Osteocyte (in vitro differentiated cells): ENCODE data around the gene NCOA5. TPM values are rescaled to one million over a fixed set of nuclear protein-coding genes. Genes with fewer than 3 reads are reported as not detected.
"Not testable (repeated sequence)": the region's sequence is repeated elsewhere in the genome, so short reads cannot be mapped to it uniquely, and the experiment has no call there.

Experiments
- DNase-seq: peaks from one replicate; pipeline ENCODE4 v3.0.0; 2021; ENCODE audit warnings: mixed read lengths; ENCODE audit not compliant: unreplicated experiment; ENCODE audit errors: extremely low spot score
- H3K27ac Mint-ChIP-seq: one replicate; pipeline ENCODE4 v1.8.0; 2021; ENCODE audit warnings: mild to moderate bottlenecking, mixed read lengths; ENCODE audit not compliant: unreplicated experiment
- H3K27me3 Mint-ChIP-seq: one replicate; pipeline ENCODE4 v1.8.0; 2021; ENCODE audit warnings: mixed read lengths; ENCODE audit not compliant: unreplicated experiment
- H3K36me3 Mint-ChIP-seq: one replicate; pipeline ENCODE4 v1.8.0; 2021; ENCODE audit warnings: mixed read lengths; ENCODE audit not compliant: unreplicated experiment
- H3K4me1 Mint-ChIP-seq: one replicate; pipeline ENCODE4 v1.8.0; 2021; ENCODE audit warnings: mixed read lengths; ENCODE audit not compliant: unreplicated experiment
- H3K4me3 Mint-ChIP-seq: one replicate; pipeline ENCODE4 v1.8.0; 2021; ENCODE audit warnings: mild to moderate bottlenecking, moderate library complexity, mixed read lengths; ENCODE audit not compliant: unreplicated experiment
- H3K9me3 Mint-ChIP-seq: one replicate; pipeline ENCODE4 v1.8.0; 2021; ENCODE audit warnings: mixed read lengths; ENCODE audit not compliant: unreplicated experiment
- total RNA-seq: library from RNA; stranded (reverse); gene quantifications from 2 replicates; pipeline ENCODE4 v1.2.1, GENCODE V29; 2021
- TF ChIP-seq, protein P1 (sequence below): fragments of 200-600 bp; sonication (generic); IDR thresholded peaks from 2 replicates; pipeline ENCODE4 v1.5.0; 2021; ENCODE audit warnings: antibody characterized with exemption, mild to moderate bottlenecking, moderate library complexity

The NCOA5 gene
- total RNA-seq, 1 donor from 2014 or later = 39.0 TPM

DNA sequence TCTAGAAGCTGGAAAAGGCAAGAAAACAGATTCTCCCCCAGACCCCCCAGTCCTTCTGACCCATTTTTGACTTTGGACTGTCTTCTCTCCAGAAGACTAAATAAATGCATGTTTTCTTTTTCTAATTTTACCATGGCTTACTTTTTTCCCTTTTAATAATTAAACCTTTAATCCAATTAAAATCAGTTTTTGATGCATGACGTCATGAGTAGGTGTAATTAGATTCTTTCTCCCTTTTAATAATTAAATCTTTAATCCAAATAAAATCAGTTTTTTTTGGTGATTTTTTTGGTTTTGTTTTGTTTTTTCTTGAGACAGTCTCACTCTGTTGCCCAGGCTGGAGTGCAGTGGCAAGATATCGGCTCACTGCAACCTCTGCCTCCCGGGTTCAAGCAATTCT is 13.2 kb upstream of the NCOA5 start:
- Mint-ChIP-seq H3K4me3 (no peak overlapping the region), H3K27me3 (peaks cover 49% of the 10 kb centered on the region), H3K36me3 (no peaks in the 10 kb centered on the region), H3K9me3 (no peaks in the 10 kb centered on the region), H3K4me1 (no peaks in the 10 kb centered on the region), H3K27ac (no peak overlapping the region)
- TF ChIP-seq, protein P1, sequence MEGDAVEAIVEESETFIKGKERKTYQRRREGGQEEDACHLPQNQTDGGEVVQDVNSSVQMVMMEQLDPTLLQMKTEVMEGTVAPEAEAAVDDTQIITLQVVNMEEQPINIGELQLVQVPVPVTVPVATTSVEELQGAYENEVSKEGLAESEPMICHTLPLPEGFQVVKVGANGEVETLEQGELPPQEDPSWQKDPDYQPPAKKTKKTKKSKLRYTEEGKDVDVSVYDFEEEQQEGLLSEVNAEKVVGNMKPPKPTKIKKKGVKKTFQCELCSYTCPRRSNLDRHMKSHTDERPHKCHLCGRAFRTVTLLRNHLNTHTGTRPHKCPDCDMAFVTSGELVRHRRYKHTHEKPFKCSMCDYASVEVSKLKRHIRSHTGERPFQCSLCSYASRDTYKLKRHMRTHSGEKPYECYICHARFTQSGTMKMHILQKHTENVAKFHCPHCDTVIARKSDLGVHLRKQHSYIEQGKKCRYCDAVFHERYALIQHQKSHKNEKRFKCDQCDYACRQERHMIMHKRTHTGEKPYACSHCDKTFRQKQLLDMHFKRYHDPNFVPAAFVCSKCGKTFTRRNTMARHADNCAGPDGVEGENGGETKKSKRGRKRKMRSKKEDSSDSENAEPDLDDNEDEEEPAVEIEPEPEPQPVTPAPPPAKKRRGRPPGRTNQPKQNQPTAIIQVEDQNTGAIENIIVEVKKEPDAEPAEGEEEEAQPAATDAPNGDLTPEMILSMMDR = no peak
- DNase-seq = no peak

DNA sequence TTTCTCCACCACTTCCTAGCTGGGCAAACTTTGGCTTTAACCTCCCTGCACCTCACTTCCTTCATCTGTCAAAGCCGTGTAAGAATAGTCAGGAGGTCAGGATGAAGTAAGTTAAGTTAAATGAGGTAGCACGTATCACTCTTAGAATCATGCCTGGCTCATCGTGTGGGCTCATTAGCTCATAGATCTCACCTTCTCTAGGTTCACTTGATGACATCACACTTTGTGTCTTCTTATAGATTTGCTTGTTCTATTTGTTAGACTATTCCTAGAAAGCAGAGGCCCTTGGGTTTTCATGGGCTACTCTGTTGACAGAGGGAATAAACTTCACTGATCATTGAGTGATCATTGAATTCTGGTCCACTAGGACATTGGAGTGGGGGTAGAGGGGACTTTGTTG is 12.2 kb upstream of the NCOA5 start:
- Mint-ChIP-seq H3K4me3 (no peak overlapping the region), H3K27ac (no peak overlapping the region), H3K9me3 (no peaks in the 10 kb centered on the region), H3K27me3 (peaks cover 48% of the 10 kb centered on the region), H3K36me3 (no peaks in the 10 kb centered on the region), H3K4me1 (no peaks in the 10 kb centered on the region)
- TF ChIP-seq, protein P1 = no peak
- DNase-seq = no peak

DNA sequence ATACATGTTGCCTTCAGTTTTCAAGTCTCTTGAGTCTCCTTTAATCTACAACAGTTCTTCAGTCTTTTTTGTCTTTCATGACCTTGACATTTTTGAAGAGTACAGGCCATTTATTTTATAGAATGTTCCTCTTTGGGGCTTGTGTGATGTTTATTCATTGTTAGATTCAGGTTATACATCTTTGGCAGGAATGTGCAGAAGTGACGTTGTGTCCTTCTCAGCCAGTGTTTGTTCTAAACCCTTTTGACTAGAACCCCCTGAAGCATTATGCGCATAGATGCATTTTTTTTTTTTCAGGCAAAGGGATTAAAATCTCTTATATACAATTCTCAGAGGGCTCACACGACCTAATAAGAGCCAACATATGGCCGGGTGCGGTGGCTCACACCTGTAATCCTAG is 11.2 kb upstream of the NCOA5 start:
- Mint-ChIP-seq H3K4me1 (no peaks in the 10 kb centered on the region), H3K27me3 (peaks cover 46% of the 10 kb centered on the region), H3K27ac (no peak overlapping the region), H3K36me3 (no peaks in the 10 kb centered on the region), H3K9me3 (no peaks in the 10 kb centered on the region), H3K4me3 (no peak overlapping the region)
- TF ChIP-seq, protein P1 = no peak
- no peak for DNase-seq

DNA sequence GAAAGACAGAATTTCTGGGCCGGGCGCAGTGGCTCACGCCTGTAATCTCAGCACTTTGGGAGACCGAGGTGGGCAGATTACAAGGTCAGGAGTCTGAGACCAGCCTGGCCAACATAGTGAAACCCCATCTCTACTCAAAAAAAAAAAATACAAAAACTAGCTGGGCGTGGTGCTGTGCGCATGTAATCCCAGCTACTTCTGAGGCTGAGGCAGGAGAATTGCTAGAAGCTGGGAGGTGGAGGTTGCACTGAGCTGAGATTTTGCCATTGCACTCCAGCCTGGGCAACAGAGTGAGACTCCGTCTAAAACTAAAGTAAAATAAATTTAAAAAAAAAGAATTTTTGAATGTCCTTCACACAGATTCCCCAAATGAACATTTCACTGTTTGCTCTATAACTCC is 10.7 kb upstream of the NCOA5 start:
- H3K4me3 Mint-ChIP-seq, H3K4me1 Mint-ChIP-seq: not testable (repeated sequence)
- H3K27me3 Mint-ChIP-seq = peaks cover 46% of the 10 kb centered on the region

DNA sequence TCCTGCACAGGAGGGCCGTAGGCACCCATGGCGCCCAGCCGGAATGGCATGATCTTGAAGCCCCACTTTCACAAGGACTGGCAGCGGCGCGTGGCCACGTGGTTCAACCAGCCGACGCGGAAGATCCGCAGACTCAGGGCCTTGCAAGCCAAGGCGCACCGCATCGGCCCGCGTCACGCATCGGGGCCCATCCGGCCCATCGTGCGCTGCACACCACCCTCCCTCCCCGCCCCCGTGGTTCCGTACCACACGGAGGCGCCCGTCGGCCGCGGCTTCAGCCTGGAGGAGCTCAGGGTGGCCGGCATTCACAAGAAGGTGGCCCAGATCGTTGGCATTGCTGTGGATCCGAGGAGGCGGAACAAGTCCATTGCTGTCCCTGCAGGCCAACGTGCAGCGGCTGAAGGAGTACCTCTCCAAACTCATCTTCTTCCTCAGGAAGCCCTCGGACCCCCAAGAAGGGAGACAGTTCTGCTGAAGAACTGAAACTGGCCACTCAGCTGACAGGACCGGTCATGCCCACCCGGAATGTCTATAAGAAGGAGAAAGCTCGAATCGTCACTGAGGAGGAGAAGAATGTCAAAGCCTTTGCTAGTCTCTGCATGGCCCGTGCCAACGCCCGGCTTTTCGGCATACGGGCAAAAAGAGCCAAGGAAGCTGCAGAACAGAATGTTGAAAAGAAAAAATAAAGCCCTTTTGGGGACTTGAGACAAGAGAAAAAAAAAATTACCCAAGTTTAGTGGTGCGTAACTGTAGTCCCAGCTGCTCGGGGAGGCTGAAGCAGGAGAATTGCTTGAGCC is 9.9 kb upstream of the NCOA5 start:
- TF ChIP-seq, protein P1 = no peak
- no peak for DNase-seq
- Mint-ChIP-seq H3K36me3 (no peaks in the 10 kb centered on the region), H3K4me1 (no peaks in the 10 kb centered on the region), H3K27me3 (peaks cover 47% of the 10 kb centered on the region), H3K4me3 (no peak overlapping the region), H3K27ac (no peak overlapping the region), H3K9me3 (no peaks in the 10 kb centered on the region)

More for the DNA sequence above, 10.7 kb upstream of the NCOA5 start:
- not testable (repeated sequence) for H3K27ac Mint-ChIP-seq, DNase-seq, H3K36me3 Mint-ChIP-seq, H3K9me3 Mint-ChIP-seq
